SK-N-SH (cell line): ENCODE results near the gene TRIM15. TPM values are rescaled to one million over a fixed set of nuclear protein-coding genes. Genes with fewer than 3 reads are reported as not detected.

ENCODE experiments used
- CTCF ChIA-PET: fragments of 300-600, 350-600 bp; formaldehyde crosslinking; extraction: SDS; loops from one replicate; lab custom pipeline; 2021; lab: Yijun Ruan, JAX
- POLR2A ChIA-PET: fragments of 350-600 bp; sonication (Branson Sonifier 250); formaldehyde crosslinking; extraction: SDS; loops from one replicate; lab custom pipeline; 2020; ENCODE audit warnings: antibody characterized with exemption, inconsistent platforms; lab: Yijun Ruan, JAX
- DNase-seq: peaks from one replicate; pipeline ENCODE4 v3.0.0; 2012
- H2AFZ ChIP-seq: fragments of 200-600 bp; sonication (generic); 2 replicates; pipeline ENCODE4 v1.8.1; 2016; ENCODE audit warnings: antibody characterized with exemption, mild to moderate bottlenecking, low read depth
- H3F3A ChIP-seq: fragments of 200-600 bp; sonication (generic); replicated peaks from 2 replicates; pipeline ENCODE3; 2016; ENCODE audit warnings: antibody characterized with exemption, mild to moderate bottlenecking; ENCODE audit not compliant: insufficient read depth
- H3K27ac ChIP-seq, 2 experiments: fragments of 200-500 bp in 1 of 2; fragments of 200-600 bp in 1 of 2; sonication (Bioruptor generic) in 1 of 2; sonication (generic), shearing (Covaris generic) in 1 of 2; 2 replicates each; pipeline versions ENCODE4 v1.5.1 to v1.6.1; 2014 to 2016; ENCODE audit warnings: low read depth in 2 of 2, inconsistent platforms in 1 of 2, low read length in 1 of 2, mild to moderate bottlenecking in 1 of 2, mixed read lengths in 1 of 2
- H3K27me3 ChIP-seq: fragments of 200-600 bp; sonication (generic), shearing (Covaris generic); 2 replicates; pipeline ENCODE4 v1.6.1; 2016; ENCODE audit warnings: mixed run types; ENCODE audit not compliant: insufficient read depth
- H3K36me3 ChIP-seq, 2 experiments: fragments of 200-500 bp in 1 of 2; fragments of 200-600 bp in 1 of 2; sonication (Bioruptor generic) in 1 of 2; sonication (generic) in 1 of 2; replicated peaks in 1 of 2; 2 replicates each; pipeline versions ENCODE3 to v1.5.1; 2014 to 2016; ENCODE audit warnings: low read length in 1 of 2, mild to moderate bottlenecking in 1 of 2; ENCODE audit not compliant: insufficient read depth in 2 of 2, control insufficient read depth in 1 of 2
- H3K4me1 ChIP-seq, 2 experiments: fragments of 200-500 bp in 1 of 2; fragments of 200-600 bp in 1 of 2; sonication (Bioruptor generic) in 1 of 2; sonication (generic), shearing (Covaris generic) in 1 of 2; 2 replicates each; pipeline versions ENCODE4 v1.5.1 to v1.6.1; 2014 to 2016; ENCODE audit warnings: low read depth in 1 of 2, low read length in 1 of 2, mixed run types in 1 of 2; ENCODE audit not compliant: insufficient read depth in 2 of 2, control insufficient read depth in 1 of 2
- H3K4me2 ChIP-seq: fragments of 200-600 bp; sonication (generic), shearing (Covaris generic); 2 replicates; pipeline ENCODE4 v1.6.1; 2017; ENCODE audit warnings: mixed run types
- H3K4me3 ChIP-seq, 2 experiments: fragments of 200-500 bp in 1 of 2; fragments of 200-600 bp in 1 of 2; sonication (Bioruptor generic) in 1 of 2; sonication (generic), shearing (Covaris generic) in 1 of 2; 2 replicates each; pipeline versions ENCODE4 v1.5.1 to v1.8.1; 2014 to 2016; ENCODE audit warnings: low read depth in 2 of 2, inconsistent platforms in 1 of 2, low read length in 1 of 2, mild to moderate bottlenecking in 1 of 2, mixed read lengths in 1 of 2, moderate library complexity in 1 of 2
- H3K79me2 ChIP-seq: fragments of 200-600 bp; sonication (generic); 2 replicates; pipeline ENCODE4 v1.8.1; 2017; ENCODE audit warnings: mild to moderate bottlenecking; ENCODE audit not compliant: insufficient read depth
- H3K9ac ChIP-seq: fragments of 200-600 bp; sonication (generic); 2 replicates; pipeline ENCODE4 v1.6.1; 2017; ENCODE audit warnings: mixed run types
- H3K9me2 ChIP-seq: fragments of 200-600 bp; sonication (generic); 2 replicates; pipeline ENCODE4 v1.6.1; 2017; ENCODE audit warnings: mixed run types
- H3K9me3 ChIP-seq: fragments of 200-600 bp; sonication (generic); 2 replicates; pipeline ENCODE4 v1.6.1; 2017; ENCODE audit warnings: mixed run types, mild to moderate bottlenecking, moderate library complexity
- H4K20me1 ChIP-seq: fragments of 200-600 bp; sonication (generic); 2 replicates; pipeline ENCODE4 v1.6.1; 2017; ENCODE audit warnings: mild to moderate bottlenecking, mixed run types; ENCODE audit not compliant: insufficient read depth
- EP300 ChIP-seq, 2 experiments: IDR thresholded peaks; 2 replicates each; pipeline versions ENCODE4 v1.4.0 to v1.6.1; 2012; ENCODE audit warnings: borderline replicate concordance in 1 of 2, low read depth in 1 of 2, low read length in 1 of 2
- FOSL2 ChIP-seq: IDR thresholded peaks from 2 replicates; pipeline ENCODE4 v1.4.0; 2012; ENCODE audit warnings: low read depth, mild to moderate bottlenecking, moderate library complexity, borderline replicate concordance
- FOXM1 ChIP-seq: IDR thresholded peaks from 2 replicates; pipeline ENCODE4 v1.4.0; 2012; ENCODE audit warnings: low read depth, mild to moderate bottlenecking
- GATA2 ChIP-seq: sonication (generic); formaldehyde crosslinking; IDR thresholded peaks from 2 replicates; pipeline ENCODE4 v1.5.0; 2020; ENCODE audit warnings: mild to moderate bottlenecking, missing genetic modification reagents
- NFIC ChIP-seq: IDR thresholded peaks from 2 replicates; pipeline ENCODE4 v1.4.0; 2012; ENCODE audit warnings: borderline replicate concordance
- NRF1 ChIP-seq: IDR thresholded peaks from 2 replicates; pipeline ENCODE4 v1.6.1; 2012; ENCODE audit warnings: low read depth, mild to moderate bottlenecking, low read length
- PBX3 ChIP-seq: IDR thresholded peaks from 2 replicates; pipeline ENCODE4; 2012
- POLR2AphosphoS5 ChIP-seq: IDR thresholded peaks from 2 replicates; pipeline ENCODE4 v1.6.1; 2012; ENCODE audit warnings: low read depth, low read length
- RCOR1 ChIP-seq: fragments of 150-350 bp; IDR thresholded peaks from 2 replicates; pipeline ENCODE4 v1.6.1; 2017; ENCODE audit warnings: antibody characterized with exemption, low read length
- SIN3A ChIP-seq: IDR thresholded peaks from 2 replicates; pipeline ENCODE4 v1.6.1; 2012; ENCODE audit warnings: low read depth, mild to moderate bottlenecking, low read length, moderate library complexity, borderline replicate concordance
- TEAD4 ChIP-seq: IDR thresholded peaks from 2 replicates; pipeline ENCODE4 v1.4.0; 2012; ENCODE audit warnings: mild to moderate bottlenecking, borderline replicate concordance; ENCODE audit not compliant: insufficient read depth
- YY1 ChIP-seq: IDR thresholded peaks from 2 replicates; pipeline ENCODE4 v1.4.0; 2012; ENCODE audit warnings: low read depth, mild to moderate bottlenecking
- WGBS: methylation state at CpG from one replicate; pipeline ENCODE4 v1.1.6; 2017; ENCODE audit warnings: low lambda C conversion rate; 5-methylcytosine and 5-hydroxymethylcytosine counted together
- polyA plus RNA-seq, 3 experiments: library from polyadenylated mRNA; depleted of rRNA; stranded (reverse); fragments of >200 nt; gene quantifications; 2 replicates each; pipeline ENCODE4 v1.2.3, GENCODE V29; 2012
- TF ChIP-seq, protein P1 (sequence below): fragments of 200-600 bp; sonication (generic); IDR thresholded peaks from 2 replicates; pipeline ENCODE4 v1.6.1; 2017; ENCODE audit warnings: antibody characterized with exemption, mild to moderate bottlenecking, moderate library complexity
- TF ChIP-seq, protein P2 (sequence below): fragments of 150-350 bp; IDR thresholded peaks from 2 replicates; pipeline ENCODE4 v1.6.1; 2017; ENCODE audit warnings: antibody characterized with exemption, low read length, low read depth, borderline replicate concordance
- TF ChIP-seq, protein P3 (sequence below): IDR thresholded peaks from 2 replicates; pipeline ENCODE4 v1.6.1; 2012; ENCODE audit warnings: mild to moderate bottlenecking, low read depth, low read length, moderate library complexity

Gene TRIM15
- polyA plus RNA-seq, 1 of the 3 experiments (the other 2 are of a cell fraction) = not detected

DNA sequence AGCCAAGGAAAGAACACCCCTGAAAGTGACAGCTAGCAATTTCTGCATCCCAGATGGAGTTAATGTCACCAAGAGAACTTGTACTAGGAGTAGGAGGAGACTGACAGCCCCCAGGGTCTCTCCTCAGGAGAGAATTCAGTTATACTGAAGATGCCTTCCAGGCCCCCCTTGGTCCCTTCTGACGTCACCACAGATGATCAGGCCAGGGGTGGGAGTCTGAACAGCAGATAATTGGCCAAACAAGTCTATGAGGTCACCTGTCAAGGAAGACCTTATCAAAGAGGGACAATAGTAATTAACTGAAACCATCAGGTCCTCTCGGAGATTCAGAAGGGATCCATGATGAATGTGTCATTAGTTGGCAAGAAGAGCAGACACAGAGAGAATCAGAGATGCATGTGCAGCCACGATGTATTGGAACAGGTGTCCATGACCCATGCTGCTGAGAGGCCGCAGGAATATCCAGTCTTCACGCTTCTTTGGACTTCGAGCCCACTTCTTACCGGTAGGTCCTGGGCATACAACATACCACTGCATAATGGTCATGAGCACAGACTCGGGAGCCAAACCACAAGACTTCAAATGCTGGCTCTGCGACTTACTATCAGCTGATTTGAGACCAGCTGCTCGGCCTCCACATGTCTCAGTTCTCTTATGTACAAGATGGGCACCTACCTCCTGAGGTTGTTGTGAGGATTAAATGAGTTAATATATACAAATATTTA, 12.5 kb upstream of the TRIM15 start:
- Histone ChIP-seq H3F3A (no peaks in the 10 kb centered on the region), H3K4me2 (no peak overlapping the region), H3K27ac (no peak overlapping the region), H3K9me2 (no peaks in the 10 kb centered on the region), H3K36me3 (no peaks in the 10 kb centered on the region), H3K27me3 (peaks cover 16% of the 10 kb centered on the region; the same call in 1 of the 2 replicates), H4K20me1 (no peaks in the 10 kb centered on the region), H3K4me3 (no peak overlapping the region), H2AFZ (no peak overlapping the region), H3K4me1 (no peaks in the 10 kb centered on the region; a peak in 1 of 4 replicates), H3K79me2 (no peaks in the 10 kb centered on the region), H3K9me3 (no peaks in the 10 kb centered on the region), H3K9ac (no peak overlapping the region)
- 34% methylated on average over 8 of the region's 10 CpGs for WGBS
- no peak for DNase-seq
- ChIA-PET POLR2A (no interaction called here), CTCF (interaction anchor here (0.9 to 6.4 kb wide), 5 partner anchors 18 to 48 kb away, joined by 3 to 38 read pairs (median 5); no protein-coding TSS in a partner anchor)
- no peak for TF ChIP-seq RCOR1
- TF ChIP-seq NFIC = no peak
- TF ChIP-seq YY1 = no peak
- TF ChIP-seq, protein P1, sequence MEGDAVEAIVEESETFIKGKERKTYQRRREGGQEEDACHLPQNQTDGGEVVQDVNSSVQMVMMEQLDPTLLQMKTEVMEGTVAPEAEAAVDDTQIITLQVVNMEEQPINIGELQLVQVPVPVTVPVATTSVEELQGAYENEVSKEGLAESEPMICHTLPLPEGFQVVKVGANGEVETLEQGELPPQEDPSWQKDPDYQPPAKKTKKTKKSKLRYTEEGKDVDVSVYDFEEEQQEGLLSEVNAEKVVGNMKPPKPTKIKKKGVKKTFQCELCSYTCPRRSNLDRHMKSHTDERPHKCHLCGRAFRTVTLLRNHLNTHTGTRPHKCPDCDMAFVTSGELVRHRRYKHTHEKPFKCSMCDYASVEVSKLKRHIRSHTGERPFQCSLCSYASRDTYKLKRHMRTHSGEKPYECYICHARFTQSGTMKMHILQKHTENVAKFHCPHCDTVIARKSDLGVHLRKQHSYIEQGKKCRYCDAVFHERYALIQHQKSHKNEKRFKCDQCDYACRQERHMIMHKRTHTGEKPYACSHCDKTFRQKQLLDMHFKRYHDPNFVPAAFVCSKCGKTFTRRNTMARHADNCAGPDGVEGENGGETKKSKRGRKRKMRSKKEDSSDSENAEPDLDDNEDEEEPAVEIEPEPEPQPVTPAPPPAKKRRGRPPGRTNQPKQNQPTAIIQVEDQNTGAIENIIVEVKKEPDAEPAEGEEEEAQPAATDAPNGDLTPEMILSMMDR = no peak
- TF ChIP-seq, protein P2, sequence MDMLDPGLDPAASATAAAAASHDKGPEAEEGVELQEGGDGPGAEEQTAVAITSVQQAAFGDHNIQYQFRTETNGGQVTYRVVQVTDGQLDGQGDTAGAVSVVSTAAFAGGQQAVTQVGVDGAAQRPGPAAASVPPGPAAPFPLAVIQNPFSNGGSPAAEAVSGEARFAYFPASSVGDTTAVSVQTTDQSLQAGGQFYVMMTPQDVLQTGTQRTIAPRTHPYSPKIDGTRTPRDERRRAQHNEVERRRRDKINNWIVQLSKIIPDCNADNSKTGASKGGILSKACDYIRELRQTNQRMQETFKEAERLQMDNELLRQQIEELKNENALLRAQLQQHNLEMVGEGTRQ = no peak
- TF ChIP-seq NRF1 = no peak
- TF ChIP-seq GATA2 = no peak
- TF ChIP-seq SIN3A = no peak
- TF ChIP-seq EP300 (IDR thresholded peaks at IDR 0.05; ENCODE audit: borderline replicate concordance in 1 of 2, low read depth in 1 of 2, low read length in 1 of 2) = no peak
- no peak for TF ChIP-seq FOSL2
- TF ChIP-seq, protein P3, sequence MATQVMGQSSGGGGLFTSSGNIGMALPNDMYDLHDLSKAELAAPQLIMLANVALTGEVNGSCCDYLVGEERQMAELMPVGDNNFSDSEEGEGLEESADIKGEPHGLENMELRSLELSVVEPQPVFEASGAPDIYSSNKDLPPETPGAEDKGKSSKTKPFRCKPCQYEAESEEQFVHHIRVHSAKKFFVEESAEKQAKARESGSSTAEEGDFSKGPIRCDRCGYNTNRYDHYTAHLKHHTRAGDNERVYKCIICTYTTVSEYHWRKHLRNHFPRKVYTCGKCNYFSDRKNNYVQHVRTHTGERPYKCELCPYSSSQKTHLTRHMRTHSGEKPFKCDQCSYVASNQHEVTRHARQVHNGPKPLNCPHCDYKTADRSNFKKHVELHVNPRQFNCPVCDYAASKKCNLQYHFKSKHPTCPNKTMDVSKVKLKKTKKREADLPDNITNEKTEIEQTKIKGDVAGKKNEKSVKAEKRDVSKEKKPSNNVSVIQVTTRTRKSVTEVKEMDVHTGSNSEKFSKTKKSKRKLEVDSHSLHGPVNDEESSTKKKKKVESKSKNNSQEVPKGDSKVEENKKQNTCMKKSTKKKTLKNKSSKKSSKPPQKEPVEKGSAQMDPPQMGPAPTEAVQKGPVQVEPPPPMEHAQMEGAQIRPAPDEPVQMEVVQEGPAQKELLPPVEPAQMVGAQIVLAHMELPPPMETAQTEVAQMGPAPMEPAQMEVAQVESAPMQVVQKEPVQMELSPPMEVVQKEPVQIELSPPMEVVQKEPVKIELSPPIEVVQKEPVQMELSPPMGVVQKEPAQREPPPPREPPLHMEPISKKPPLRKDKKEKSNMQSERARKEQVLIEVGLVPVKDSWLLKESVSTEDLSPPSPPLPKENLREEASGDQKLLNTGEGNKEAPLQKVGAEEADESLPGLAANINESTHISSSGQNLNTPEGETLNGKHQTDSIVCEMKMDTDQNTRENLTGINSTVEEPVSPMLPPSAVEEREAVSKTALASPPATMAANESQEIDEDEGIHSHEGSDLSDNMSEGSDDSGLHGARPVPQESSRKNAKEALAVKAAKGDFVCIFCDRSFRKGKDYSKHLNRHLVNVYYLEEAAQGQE = no peak
- no peak for TF ChIP-seq POLR2AphosphoS5
- no peak for TF ChIP-seq FOXM1
- no peak for TF ChIP-seq PBX3
- no peak for TF ChIP-seq TEAD4
